Measurements from ENCODE around the gene ACADSB.
A peak's percentile ranks its signal among the peaks of the same experiment; 100 is the strongest.

The ACADSB gene

DNA sequence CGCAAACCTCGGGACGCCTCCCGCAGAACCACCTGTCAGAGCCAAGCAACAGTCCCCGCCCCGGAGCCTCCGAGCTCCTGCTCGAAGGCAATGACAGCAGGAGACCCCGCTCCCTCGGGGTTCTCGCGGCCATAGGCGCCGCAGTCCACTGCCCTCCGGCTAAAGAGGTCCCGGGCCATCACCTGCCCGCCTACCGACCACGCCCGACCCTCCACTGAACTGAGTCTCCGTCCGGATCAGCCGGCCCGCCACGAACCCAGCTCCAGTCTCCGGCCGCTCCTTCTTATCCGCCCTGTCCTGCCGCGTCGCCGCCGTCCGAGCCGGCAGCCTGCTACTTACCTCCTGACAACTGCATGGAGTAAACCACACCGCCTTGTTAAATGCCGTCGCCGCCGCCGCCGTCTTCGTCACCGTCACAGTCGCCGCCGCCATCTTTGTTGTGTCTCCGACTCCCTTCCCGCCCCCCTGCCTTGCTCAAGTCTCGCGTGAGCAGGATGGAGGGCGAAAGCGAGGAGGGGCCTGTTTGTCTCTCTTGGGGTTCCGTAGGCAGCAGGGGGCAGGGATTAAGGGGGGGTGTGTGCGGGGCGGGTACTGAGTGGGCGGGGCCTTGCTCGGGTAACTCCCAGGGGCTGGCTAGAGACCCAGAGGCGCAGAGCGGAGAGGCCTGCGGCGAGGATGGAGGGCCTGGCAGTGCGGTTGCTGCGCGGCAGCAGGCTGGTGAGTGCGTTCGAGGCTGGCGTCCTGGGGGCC lies at the start of gene ACADSB, which contains the start of gene IKZF5:
ACADSB (plus strand) TSS at position 652 of the 750 bp plus-strand sequence; CDS start at position 676, 24 bp downstream.
IKZF5 (minus strand) TSS at position 441 of the 750 bp plus-strand sequence. CDS start 10,170 bp downstream, outside the sequence.
- DNase-seq (ENCODE audit: low read depth in 2 of 2): peak; percentile 88 to 92

DNA sequence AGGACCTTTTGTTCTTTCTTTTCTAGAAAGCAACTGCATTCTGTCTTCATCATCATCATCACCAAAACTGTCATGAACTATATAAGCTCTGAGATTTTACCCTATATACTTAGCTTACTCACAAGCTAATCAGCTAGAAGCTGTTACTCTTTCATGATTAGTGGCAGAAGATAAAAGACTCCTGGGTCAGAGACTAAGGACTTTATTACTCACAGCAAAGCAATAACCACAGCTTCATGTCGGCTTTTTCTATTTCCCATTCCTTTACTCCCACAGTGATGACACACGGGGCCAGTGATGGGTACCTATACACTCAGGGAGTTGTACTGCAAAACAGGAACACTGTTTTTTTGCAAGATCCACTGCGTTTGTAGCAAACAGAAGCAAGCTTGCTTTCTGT lies 46.4 kb upstream of the ACADSB start:
- DNase-seq (ENCODE audit: low read depth in 2 of 2): no peak

- DNase-seq (ENCODE audit: low read depth in 2 of 2): no peak
These were observed 41.9 kb upstream of the ACADSB start for GRCh38 chr10:122966879-122967278.

GRCh38 chr10:122968698-122969097 lies 40.1 kb upstream of the ACADSB start:
- DNase-seq (ENCODE audit: low read depth in 2 of 2): no peak

DNA sequence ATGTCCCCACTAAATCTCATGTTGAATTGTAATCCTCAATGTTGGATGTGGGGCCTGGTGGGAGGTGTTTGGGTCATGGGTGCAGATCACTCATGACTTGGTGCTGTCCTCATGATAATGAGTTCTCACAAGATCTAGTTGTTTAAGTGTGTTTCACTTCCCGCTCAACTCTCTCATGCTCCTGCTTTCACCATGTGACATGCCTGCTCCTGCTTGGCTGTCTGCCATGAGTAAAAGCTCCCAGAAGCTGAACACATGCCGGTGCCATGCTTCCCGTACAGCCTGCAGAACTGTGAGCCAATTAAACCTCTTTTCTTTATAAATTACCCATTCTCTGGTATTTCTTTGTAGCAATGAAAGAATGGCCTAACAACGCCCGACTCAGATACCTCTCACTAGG lies 34.8 kb upstream of the ACADSB start:
- DNase-seq (ENCODE audit: low read depth in 2 of 2): no peak

GRCh38 chr10:122974543-122975064 lies 34.2 kb upstream of the ACADSB start:
- DNase-seq (ENCODE audit: low read depth in 2 of 2): no peak

GRCh38 chr10:122980209-122981065 lies 28.4 kb upstream of the ACADSB start, which contains the start of gene PSTK:
TSS of gene PSTK (plus strand) at chr10:122980401. CDS start at chr10:122980480, 79 bp downstream.
- peak; percentile 69 to 74 for DNase-seq (ENCODE audit: low read depth in 2 of 2)

- no peak for DNase-seq (ENCODE audit: low read depth in 2 of 2)
These were observed 27.7 kb upstream of the ACADSB start for GRCh38 chr10:122981066-122981464.

DNA sequence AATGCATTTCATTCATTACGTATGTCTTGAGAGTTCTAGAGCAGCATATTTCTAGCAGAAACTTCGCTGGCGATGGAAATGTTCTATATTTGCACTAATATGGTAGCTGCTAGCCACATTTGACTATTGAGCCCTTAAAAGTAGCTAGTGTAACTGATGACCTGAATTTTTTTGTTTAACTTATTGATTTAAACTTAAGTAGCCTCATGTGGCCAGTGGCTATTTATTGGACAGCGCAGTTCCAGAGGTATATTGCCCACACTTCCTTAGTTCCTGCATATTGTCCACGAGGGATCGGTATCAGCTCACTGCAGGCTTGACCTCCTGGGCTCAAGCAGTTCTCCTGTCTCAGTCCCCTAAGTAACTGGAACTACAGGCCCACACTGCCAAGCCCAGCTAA lies 24.9 kb upstream of the ACADSB start:
- no peak for DNase-seq (ENCODE audit: low read depth in 2 of 2)

- no peak for DNase-seq (ENCODE audit: low read depth in 2 of 2)
These were observed 24.1 kb upstream of the ACADSB start for GRCh38 chr10:122984708-122985107.

DNA sequence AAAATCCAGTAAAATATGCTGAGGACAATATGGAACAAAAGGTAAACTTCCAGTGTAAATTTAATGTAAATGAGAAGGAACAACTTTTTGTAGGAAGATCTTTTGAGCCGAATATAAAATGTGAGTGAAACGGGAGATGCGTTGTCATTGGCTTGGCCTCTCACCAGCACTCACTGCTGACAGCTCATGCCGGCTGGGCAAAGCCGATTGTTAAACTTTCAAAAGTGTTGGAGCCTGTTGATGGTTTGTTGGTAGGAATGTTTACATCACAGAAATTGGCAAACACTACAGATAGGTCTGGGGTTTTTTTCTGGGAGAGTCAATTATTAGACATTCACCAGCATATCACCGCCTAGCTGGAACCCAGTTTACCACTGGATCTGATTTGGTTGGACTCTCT lies 22.5 kb upstream of the ACADSB start:
- no peak for DNase-seq (ENCODE audit: low read depth in 2 of 2)

GRCh38 chr10:122988501-122988900 lies 20.3 kb upstream of the ACADSB start:
- DNase-seq (ENCODE audit: low read depth in 2 of 2): no peak

DNA sequence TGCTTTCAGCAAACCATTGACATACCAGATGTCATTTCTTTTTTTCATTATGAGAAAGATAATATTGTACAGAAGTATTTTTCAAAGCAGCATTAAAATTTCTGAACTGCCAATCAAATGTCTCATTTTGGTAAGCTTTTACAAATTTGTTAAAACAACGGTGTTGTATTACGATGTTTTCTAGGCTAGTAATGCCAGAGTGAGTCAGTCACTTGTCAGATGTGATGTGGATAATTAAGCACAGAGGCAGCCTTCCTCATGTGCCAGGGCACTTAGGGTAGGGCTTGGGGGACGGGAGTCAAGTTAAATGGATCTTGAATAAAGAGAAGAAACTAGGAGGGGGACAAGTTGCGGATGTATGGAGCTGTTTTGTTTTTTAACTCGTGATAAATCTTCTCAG lies 18.5 kb upstream of the ACADSB start:
- DNase-seq (ENCODE audit: low read depth in 2 of 2): no peak

- no peak for DNase-seq (ENCODE audit: low read depth in 2 of 2)
These were observed 16.7 kb upstream of the ACADSB start for GRCh38 chr10:122992031-122992585.

DNA sequence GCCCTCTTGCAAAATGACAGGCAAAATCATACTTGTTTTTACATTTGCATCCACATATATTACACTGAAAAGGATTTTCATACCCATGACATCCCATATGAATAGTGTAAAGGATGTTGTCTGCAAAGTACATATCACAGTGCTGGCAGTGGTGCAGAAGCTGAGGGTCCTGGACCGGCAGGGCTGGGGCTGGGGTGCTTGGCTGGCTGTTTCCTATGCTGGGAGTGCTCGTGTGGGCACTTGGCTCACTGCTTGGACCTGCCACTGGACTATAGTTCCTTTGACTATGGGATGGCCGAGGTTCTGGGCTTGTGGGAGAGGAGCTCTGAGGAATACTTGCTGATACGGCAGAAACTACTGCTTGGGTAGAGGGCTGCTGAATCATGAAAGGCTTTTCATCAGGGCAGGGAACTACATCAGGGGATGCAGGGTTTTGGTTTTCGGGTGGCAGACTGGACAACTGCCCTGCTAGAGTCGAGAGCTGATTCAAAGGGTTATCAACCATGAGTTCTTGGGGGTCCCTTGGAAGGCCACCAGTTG lies 14.9 kb upstream of the ACADSB start:
- DNase-seq (ENCODE audit: low read depth in 2 of 2): no peak

GRCh38 chr10:122995936-122996335 lies 12.9 kb upstream of the ACADSB start:
- DNase-seq (ENCODE audit: low read depth in 2 of 2): no peak

DNA sequence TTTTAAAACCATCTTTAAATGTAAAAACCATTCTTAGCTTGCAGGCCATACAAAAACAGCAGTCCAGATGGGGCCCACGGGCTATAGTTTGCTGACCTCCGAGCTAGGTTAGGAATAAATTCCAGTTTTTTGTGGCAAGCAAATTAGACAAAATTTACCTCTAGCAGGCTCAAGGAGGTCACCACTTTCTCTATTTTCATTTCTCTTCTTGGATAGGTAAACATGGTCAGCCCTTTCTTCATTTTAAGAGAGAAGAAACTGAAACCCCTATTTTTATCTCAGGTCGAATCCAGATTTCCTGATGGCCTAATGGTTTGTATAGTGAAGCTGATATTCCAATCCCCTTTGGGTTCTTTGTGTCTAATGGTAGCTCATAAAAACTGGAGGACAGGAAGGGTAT lies 10.9 kb upstream of the ACADSB start:
- no peak for DNase-seq (ENCODE audit: low read depth in 2 of 2)

- no peak for DNase-seq (ENCODE audit: low read depth in 2 of 2)
These were observed 10.4 kb upstream of the ACADSB start for GRCh38 chr10:122998360-122998917.

- no peak for DNase-seq (ENCODE audit: low read depth in 2 of 2)
These were observed 9.9 kb upstream of the ACADSB start for GRCh38 chr10:122998934-122999333.

DNA sequence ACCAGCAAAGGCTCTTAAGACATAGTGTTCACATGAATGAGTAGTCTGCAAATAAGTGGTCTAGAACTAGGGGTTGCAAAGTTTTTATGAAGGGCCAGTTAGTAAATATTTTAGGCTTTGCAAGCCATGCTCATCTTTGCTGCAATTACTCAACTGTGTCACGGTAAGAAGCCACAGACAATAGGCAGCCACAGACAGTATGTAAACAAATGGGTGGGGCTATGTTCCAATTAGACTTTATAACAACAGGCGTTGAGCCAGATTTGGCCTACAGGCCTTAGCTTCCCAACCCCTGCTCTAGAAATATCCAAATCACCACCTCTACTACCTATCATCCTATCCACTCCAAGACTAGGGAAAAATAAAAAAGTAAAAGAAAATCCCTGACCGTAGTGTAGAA lies 9.5 kb upstream of the ACADSB start:
- no peak for DNase-seq (ENCODE audit: low read depth in 2 of 2)

DNA sequence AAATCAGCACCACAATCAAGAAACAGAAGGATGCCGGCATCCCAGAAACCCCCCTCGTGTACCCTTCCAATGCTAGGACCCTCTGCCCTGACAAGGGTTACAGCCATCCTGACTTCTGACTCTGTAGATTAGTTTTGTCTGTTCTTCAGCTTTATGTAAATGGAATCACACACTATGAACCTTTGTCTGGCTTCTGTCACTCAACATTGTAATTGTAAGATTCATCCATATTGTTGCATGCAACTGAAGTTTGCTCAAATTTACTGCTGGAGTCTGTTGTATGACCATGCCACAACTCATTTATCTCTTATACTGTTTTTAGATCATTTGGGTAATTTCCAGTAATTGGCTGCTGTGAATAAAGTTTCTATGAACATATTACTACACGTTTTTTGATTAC lies 8.7 kb upstream of the ACADSB start:
- DNase-seq (ENCODE audit: low read depth in 2 of 2): no peak

GRCh38 chr10:123001370-123001769 lies 7.4 kb upstream of the ACADSB start:
- no peak for DNase-seq (ENCODE audit: low read depth in 2 of 2)
